GM13976 (cell line): ENCODE results near the gene LRIG1.

Experiments used
- DNase-seq: peaks from one replicate; pipeline ENCODE4 v3.0.0; 2012; ENCODE audit warnings: low spot score
- in situ Hi-C: fragments of 300-500 bp; cut with MboI; formaldehyde crosslinking; loops from one replicate; pipeline ENCODE4 v1.12.0; 2022; ENCODE audit warnings: low sequenced_read_pairs, mixed read lengths, inconsistent platforms; ENCODE audit not compliant: unreplicated experiment
- TF ChIP-seq, protein P1 (sequence below): IDR thresholded peaks from 2 replicates; pipeline ENCODE4 v1.5.1; 2012; ENCODE audit warnings: borderline replicate concordance, mild to moderate bottlenecking; ENCODE audit not compliant: insufficient read depth; ENCODE audit errors: extremely low read depth, missing control alignments, control extremely low read depth

Gene LRIG1

DNA sequence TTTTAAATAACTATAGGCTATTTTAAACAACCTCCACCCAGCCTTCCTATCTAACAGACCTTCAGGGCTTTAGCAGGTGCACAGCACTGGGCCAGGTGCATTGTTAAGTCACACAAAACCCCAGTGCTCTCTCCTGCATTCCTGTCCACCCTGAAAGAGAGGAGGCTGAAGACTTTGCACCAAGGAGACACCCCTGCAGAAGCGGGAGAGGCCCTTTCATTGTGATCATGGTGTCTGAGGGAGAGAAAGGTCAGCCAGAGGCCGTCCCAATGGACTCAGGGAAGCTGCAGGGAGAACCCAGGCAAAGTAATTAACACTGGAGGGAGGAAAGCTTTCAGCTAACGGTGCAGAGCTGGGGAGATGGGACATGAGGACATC lies 5.2 kb downstream of the LRIG1 start:
- TF ChIP-seq, protein P1, sequence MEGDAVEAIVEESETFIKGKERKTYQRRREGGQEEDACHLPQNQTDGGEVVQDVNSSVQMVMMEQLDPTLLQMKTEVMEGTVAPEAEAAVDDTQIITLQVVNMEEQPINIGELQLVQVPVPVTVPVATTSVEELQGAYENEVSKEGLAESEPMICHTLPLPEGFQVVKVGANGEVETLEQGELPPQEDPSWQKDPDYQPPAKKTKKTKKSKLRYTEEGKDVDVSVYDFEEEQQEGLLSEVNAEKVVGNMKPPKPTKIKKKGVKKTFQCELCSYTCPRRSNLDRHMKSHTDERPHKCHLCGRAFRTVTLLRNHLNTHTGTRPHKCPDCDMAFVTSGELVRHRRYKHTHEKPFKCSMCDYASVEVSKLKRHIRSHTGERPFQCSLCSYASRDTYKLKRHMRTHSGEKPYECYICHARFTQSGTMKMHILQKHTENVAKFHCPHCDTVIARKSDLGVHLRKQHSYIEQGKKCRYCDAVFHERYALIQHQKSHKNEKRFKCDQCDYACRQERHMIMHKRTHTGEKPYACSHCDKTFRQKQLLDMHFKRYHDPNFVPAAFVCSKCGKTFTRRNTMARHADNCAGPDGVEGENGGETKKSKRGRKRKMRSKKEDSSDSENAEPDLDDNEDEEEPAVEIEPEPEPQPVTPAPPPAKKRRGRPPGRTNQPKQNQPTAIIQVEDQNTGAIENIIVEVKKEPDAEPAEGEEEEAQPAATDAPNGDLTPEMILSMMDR = no peak
- in situ Hi-C loops = no loop called here
- no peak for DNase-seq

DNA sequence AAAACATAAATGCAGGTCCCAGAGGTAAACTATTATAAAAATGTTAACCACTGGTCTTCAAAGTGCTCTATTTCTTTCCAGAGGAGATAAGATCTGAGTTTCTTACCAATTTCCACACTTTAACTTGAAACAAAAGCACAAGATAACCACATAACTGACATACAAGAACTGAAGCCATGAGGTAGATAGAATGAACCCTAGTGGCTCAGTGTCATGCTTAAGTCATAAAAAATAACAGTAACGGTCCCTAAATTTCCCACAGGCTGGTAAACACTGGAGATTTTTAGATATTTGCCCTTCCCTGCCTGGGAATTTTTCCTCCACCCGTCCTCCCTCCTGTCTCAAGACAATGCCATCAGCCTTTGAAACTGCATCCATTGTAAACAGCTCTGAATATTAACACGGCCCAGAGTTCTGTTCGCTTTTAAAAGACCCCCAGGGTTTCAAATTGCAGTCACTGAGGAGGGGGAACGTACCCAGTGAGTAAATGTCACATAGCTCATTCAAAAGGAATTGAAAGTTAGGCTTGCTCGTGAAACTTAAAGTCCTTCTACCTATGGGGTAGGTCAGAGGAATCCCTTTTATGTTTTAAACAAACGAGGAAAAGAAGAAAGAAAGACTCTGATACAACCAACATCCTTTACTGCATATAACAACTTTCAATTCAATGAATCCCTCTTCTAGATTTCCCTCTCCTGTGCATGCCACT lies 5.7 kb downstream of the LRIG1 start:
- TF ChIP-seq, protein P1 = no peak
- no peak for DNase-seq
- in situ Hi-C loops = no loop called here

DNA sequence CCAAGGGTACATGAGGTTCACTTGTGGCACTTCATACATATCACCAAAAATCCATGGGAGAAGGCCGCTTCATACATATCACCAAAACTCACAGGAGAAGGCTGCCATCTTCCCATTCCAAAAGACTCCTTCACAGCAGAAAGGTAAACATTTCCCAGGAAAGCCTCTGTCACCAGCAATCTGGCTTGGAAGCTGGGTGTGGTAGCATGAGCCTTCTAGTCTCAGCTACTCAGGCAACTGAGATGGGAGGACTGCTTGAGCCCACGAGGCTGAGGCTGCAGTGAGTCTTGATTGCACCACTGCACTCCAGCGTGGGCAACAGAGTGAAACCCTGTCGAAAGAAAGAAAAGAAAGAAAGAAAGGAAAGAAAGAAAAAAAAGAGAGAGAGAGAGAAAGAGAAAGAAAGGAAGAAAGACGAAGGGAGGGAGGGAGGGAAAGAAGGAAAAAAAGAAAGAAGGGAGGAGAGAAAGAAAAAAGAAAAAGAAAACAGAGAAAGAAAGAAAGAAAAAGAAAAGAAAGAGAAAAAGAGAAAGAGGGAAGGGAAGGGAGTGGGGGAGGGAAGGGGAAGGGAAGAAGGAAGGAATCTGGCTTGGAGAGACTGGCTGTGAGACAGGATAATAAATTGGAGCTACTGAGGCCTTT lies 7.2 kb downstream of the LRIG1 start:
- in situ Hi-C loops = no loop called here
- TF ChIP-seq, protein P1 = no peak
- DNase-seq = no peak

DNA sequence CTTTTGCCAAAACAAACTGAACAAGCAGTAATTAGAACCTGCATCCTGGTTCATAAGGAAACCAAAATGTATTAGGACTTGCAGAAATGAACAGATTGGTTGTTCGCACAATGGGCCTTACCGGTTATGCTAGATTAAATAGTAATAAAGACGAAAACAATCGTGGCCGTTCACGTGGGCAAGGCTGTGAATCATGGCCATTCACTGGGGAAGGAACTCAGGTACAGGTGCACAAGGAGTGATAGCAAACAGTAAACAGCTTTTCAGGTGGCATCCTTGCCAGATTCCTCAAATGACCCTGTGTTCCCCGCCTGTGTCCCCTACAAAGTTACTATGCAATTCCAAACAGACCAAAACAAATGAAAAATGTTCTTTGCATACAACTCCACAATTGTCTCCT lies 8.2 kb downstream of the LRIG1 start:
- in situ Hi-C loops = no loop called here
- no peak for DNase-seq
- TF ChIP-seq, protein P1 = no peak

DNA sequence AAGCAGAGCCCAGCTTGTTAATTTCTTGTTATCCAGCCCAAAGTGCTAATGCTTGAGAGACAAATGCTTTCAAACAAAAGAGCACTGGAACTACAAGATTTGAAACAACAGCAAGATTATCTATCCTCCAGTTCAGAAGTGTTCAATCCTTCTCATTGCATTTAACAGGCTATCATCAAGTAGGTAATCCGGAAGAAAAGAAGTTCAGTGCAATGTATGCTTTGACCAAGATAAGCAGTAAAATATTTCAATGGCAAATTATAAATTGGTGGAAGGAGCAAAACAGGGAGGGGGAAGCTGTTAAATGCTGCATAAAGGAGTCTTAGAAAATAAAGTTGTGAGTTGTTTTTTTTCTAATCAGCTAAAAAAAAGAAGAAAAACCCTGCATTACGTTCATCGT lies 8.8 kb downstream of the LRIG1 start:
- TF ChIP-seq, protein P1 = no peak
- in situ Hi-C loops = no loop called here
- no peak for DNase-seq

DNA sequence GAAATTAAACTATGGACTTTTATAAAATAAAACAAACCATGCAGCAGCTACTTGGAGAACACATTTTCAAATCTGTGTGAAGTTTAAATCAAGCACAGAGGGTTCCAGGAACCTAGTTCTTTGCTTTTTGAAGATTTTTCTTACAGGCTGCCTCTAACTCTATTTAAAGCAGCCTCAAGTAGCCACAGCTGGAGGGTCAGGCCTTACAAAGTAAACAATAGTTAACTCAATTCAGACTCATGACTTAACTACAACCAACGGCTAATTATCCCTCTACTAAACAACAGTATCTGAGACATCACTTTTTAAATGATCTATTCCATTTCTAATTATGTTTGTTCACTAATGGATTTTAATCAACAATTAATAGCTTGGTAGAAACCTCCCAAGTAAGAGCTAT lies 9.8 kb downstream of the LRIG1 start:
- in situ Hi-C loops = no loop called here
- no peak for DNase-seq
- TF ChIP-seq, protein P1 = no peak
